Measurements from ENCODE around the gene RRAS2. TPM values are rescaled to one million over a fixed set of nuclear protein-coding genes. Genes with fewer than 3 reads are reported as not detected.

RRAS2 gene
- total and polyA plus RNA-seq, 2 of the 4 experiments (the other 2 are of a cell fraction): 85.5 to 106 TPM

DNA sequence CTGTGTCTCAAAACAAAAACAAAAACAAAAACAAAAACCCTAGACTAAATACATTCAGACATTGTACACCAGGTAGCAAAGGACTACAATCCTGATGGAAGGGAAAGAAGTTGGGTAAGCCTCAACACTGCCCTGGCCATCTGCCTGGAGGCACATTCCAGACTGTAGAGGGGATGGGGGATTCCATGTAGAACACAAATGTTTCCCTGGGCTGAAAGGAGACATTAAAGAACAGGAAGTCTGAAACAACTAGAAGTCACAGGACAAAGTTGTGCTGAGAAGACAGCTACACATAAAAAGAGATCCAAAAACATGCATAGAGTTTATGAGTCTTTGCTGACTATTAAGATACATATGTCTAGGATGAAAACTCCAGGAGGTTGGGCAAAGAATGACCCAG is 83.9 kb downstream of the RRAS2 start:
- peaks cover 10 to 14% of the 10 kb centered on the region in 2 experiments for H3K79me1 ChIP-seq (ENCODE audit: low read depth in 1 of 2, low read length in 2 of 2)
- ChIA-PET POLR2A (ENCODE audit: unreplicated experiment) (no interaction called here), CTCF (no interaction called here)
- H2AFZ ChIP-seq (replicated peaks; ENCODE audit: low read length, poor library complexity): no peak overlapping the region
- no peak overlapping the region for H2BK15ac ChIP-seq (ENCODE audit: low read depth, low read length)
- H4K8ac ChIP-seq (ENCODE audit: low read depth in 2 of 2, low read length in 2 of 2): no peak overlapping the region
- H3K9me1 ChIP-seq (ENCODE audit: insufficient read depth, low read length): peaks cover 15% of the 10 kb centered on the region
- dilution Hi-C loops (cut with HindIII; ENCODE audit: low sequenced_read_pairs, unreplicated experiment): no loop called here
- peak overlapping the region; percentile 20; the same call in 1 of the 2 replicates for H3K18ac ChIP-seq (ENCODE audit: low read depth, low read length)
- no peak overlapping the region for H3K56ac ChIP-seq (ENCODE audit: extremely low read depth, insufficient read depth, low read length)
- peak; percentile 71 for DNase-seq
- BruUV-seq (replicated peaks): no TSS peak
- no peaks in the 10 kb centered on the region for H4K20me1 ChIP-seq (ENCODE audit: insufficient read depth, low read length)
- no peak overlapping the region for H2BK120ac ChIP-seq (ENCODE audit: low read depth, low read length)
- H3K4me3 ChIP-seq (ENCODE audit: insufficient read depth, low read depth, low read length): no peak overlapping the region
- in situ Hi-C loops (cut with MboI; ENCODE audit: low sequenced_read_pairs): no loop called here
- H3K14ac ChIP-seq (replicated peaks; ENCODE audit: low read depth, low read length): peak overlapping the region; percentile 69; the same call in 1 of the 2 replicates
- no peak overlapping the region for H2AK5ac ChIP-seq (ENCODE audit: low read depth, low read length)
- no peak for TF ChIP-seq MAFK (IDR thresholded peaks at IDR 0.05; ENCODE audit: low read depth, low read length)
- TF ChIP-seq RAD21 (IDR thresholded peaks at IDR 0.05; ENCODE audit: low read length): no peak
- H2BK5ac ChIP-seq (ENCODE audit: low read depth, low read length, poor library complexity, severe bottlenecking): peak overlapping the region; percentile 29
- no peak overlapping the region for H2AK9ac ChIP-seq (replicated peaks; ENCODE audit: low read depth, low read length, poor library complexity)
- no peaks in the 10 kb centered on the region for H3K9me3 ChIP-seq (ENCODE audit: control insufficient read depth, insufficient read depth, low read length)
- peak; percentile 22 for ATAC-seq (ENCODE audit: low read depth)
- H3K36me3 ChIP-seq (ENCODE audit: control insufficient read depth, insufficient read depth, low read length): peaks cover 4% of the 10 kb centered on the region
- no peak overlapping the region for H3K27ac ChIP-seq (ENCODE audit: insufficient read depth, low read length)
- peaks cover 8% of the 10 kb centered on the region for H3K4me1 ChIP-seq (ENCODE audit: control insufficient read depth, insufficient read depth, low read length)
- 0 out of 2 replicates have a peak overlapping the region, but pooled peaks have one; percentile 8 for H3K4me2 ChIP-seq (ENCODE audit: low read depth, low read length)
- intact Hi-C loops (cut with micrococcal nuclease): no loop called here
- no peak overlapping the region for H3K9ac ChIP-seq (ENCODE audit: low read depth, low read length)
- no peak overlapping the region for H3K23ac ChIP-seq (ENCODE audit: low read depth, low read length)
- no peaks in the 10 kb centered on the region for H3K27me3 ChIP-seq (ENCODE audit: control insufficient read depth, insufficient read depth, low read length)
- no peak overlapping the region for H4K91ac ChIP-seq (ENCODE audit: insufficient read depth, low read depth, low read length)
- H3K4ac ChIP-seq (ENCODE audit: low read depth, low read length): no peak overlapping the region
- no peak overlapping the region for H2BK20ac ChIP-seq (ENCODE audit: low read depth, low read length)
- no peak overlapping the region for H4K5ac ChIP-seq (ENCODE audit: low read depth, low read length)
